ENCODE data around the gene DUSP19. TPM values are rescaled to one million over a fixed set of nuclear protein-coding genes. Genes with fewer than 3 reads are reported as not detected.

DUSP19 gene
- total and polyA plus RNA-seq, 10 of the 15 experiments (the other 5 are each of a cell fraction or from before 2014, with no cell fraction given) = 0.16 to 1.7 (median 0.57) TPM

GRCh38 chr2:183078464-183079138 is at the start of gene DUSP19 (continued):
- no peak for TF ChIP-seq CBX3 (IDR thresholded peaks at IDR 0.05; ENCODE audit: borderline replicate concordance, low read depth)
- TF ChIP-seq TARDBP (IDR thresholded peaks at IDR 0.05; ENCODE audit: borderline replicate concordance) = no peak
- TF ChIP-seq FOXM1 (IDR thresholded peaks at IDR 0.05; ENCODE audit: low read depth, low read length) = no peak
- no peak for TF ChIP-seq BCLAF1 (IDR thresholded peaks at IDR 0.05)
- no peak for TF ChIP-seq ZNF24 (IDR thresholded peaks at IDR 0.05)
- TF ChIP-seq HSF1 (IDR thresholded peaks at IDR 0.05; ENCODE audit: low read depth, low read length) = no peak
- TF ChIP-seq GATAD2B (conservative IDR thresholded peaks at IDR 0.05; ENCODE audit: low read depth) = 0 out of 2 replicates have a peak, but pooled peaks have one; percentile 53
- no peak for TF ChIP-seq SUPT20H (IDR thresholded peaks at IDR 0.05; ENCODE audit: borderline replicate concordance, control insufficient read depth, low read depth, low read length)
- TF ChIP-seq, protein P1, sequence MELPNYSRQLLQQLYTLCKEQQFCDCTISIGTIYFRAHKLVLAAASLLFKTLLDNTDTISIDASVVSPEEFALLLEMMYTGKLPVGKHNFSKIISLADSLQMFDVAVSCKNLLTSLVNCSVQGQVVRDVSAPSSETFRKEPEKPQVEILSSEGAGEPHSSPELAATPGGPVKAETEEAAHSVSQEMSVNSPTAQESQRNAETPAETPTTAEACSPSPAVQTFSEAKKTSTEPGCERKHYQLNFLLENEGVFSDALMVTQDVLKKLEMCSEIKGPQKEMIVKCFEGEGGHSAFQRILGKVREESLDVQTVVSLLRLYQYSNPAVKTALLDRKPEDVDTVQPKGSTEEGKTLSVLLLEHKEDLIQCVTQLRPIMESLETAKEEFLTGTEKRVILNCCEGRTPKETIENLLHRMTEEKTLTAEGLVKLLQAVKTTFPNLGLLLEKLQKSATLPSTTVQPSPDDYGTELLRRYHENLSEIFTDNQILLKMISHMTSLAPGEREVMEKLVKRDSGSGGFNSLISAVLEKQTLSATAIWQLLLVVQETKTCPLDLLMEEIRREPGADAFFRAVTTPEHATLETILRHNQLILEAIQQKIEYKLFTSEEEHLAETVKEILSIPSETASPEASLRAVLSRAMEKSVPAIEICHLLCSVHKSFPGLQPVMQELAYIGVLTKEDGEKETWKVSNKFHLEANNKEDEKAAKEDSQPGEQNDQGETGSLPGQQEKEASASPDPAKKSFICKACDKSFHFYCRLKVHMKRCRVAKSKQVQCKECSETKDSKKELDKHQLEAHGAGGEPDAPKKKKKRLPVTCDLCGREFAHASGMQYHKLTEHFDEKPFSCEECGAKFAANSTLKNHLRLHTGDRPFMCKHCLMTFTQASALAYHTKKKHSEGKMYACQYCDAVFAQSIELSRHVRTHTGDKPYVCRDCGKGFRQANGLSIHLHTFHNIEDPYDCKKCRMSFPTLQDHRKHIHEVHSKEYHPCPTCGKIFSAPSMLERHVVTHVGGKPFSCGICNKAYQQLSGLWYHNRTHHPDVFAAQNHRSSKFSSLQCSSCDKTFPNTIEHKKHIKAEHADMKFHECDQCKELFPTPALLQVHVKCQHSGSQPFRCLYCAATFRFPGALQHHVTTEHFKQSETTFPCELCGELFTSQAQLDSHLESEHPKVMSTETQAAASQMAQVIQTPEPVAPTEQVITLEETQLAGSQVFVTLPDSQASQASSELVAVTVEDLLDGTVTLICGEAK (IDR thresholded peaks at IDR 0.05; ENCODE audit: borderline replicate concordance) = no peak; the same call in 1 of the 2 replicates
- no peak for TF ChIP-seq ZSCAN29 (IDR thresholded peaks at IDR 0.05)
- TF ChIP-seq E4F1 (IDR thresholded peaks at IDR 0.05; ENCODE audit: borderline replicate concordance, partially characterized antibody) = peak; percentile 75
- TF ChIP-seq, protein P2, sequence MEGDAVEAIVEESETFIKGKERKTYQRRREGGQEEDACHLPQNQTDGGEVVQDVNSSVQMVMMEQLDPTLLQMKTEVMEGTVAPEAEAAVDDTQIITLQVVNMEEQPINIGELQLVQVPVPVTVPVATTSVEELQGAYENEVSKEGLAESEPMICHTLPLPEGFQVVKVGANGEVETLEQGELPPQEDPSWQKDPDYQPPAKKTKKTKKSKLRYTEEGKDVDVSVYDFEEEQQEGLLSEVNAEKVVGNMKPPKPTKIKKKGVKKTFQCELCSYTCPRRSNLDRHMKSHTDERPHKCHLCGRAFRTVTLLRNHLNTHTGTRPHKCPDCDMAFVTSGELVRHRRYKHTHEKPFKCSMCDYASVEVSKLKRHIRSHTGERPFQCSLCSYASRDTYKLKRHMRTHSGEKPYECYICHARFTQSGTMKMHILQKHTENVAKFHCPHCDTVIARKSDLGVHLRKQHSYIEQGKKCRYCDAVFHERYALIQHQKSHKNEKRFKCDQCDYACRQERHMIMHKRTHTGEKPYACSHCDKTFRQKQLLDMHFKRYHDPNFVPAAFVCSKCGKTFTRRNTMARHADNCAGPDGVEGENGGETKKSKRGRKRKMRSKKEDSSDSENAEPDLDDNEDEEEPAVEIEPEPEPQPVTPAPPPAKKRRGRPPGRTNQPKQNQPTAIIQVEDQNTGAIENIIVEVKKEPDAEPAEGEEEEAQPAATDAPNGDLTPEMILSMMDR (IDR thresholded peaks at IDR 0.05 in 2 of 3, conservative IDR thresholded peaks at IDR 0.05 in 1 of 3; ENCODE audit: control insufficient read depth in 2 of 3, extremely low read depth in 1 of 3, insufficient read depth in 1 of 3, low read depth in 3 of 3, low read length in 3 of 3) = no peak
- TF ChIP-seq USF2 (IDR thresholded peaks at IDR 0.05; ENCODE audit: borderline replicate concordance, low read depth, low read length) = no peak
- TF ChIP-seq POLR2A (IDR thresholded peaks at IDR 0.05; ENCODE audit: low read depth, low read length) = peak; percentile 68
